Measurements from ENCODE around the gene MTHFSD. TPM values are rescaled to one million over a fixed set of nuclear protein-coding genes. Genes with fewer than 3 reads are reported as not detected.

Gene MTHFSD
- total RNA-seq, 1 donor from 2014 or later, result 35.0 TPM

DNA sequence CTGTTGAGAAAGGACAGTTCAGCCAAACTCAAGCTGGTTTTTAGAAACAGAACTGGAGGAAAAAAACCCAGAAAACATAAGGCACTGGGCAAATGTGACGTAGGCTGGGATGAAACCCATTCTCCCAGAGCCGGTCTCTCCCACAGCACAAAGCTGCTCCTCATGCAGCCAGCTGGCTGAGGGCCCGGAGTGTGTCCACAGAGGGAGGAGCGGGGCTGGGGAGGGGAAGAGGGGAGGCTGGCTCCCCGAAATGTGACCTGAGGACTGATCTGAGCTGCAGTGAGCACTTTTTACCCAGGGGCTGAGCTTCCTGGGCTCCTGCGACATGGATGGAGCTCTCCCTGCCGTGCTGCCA, 23.9 kb downstream of the MTHFSD start:
- DNase-seq (no peak), ATAC-seq (ENCODE audit: low read depth) (no peak)

DNA sequence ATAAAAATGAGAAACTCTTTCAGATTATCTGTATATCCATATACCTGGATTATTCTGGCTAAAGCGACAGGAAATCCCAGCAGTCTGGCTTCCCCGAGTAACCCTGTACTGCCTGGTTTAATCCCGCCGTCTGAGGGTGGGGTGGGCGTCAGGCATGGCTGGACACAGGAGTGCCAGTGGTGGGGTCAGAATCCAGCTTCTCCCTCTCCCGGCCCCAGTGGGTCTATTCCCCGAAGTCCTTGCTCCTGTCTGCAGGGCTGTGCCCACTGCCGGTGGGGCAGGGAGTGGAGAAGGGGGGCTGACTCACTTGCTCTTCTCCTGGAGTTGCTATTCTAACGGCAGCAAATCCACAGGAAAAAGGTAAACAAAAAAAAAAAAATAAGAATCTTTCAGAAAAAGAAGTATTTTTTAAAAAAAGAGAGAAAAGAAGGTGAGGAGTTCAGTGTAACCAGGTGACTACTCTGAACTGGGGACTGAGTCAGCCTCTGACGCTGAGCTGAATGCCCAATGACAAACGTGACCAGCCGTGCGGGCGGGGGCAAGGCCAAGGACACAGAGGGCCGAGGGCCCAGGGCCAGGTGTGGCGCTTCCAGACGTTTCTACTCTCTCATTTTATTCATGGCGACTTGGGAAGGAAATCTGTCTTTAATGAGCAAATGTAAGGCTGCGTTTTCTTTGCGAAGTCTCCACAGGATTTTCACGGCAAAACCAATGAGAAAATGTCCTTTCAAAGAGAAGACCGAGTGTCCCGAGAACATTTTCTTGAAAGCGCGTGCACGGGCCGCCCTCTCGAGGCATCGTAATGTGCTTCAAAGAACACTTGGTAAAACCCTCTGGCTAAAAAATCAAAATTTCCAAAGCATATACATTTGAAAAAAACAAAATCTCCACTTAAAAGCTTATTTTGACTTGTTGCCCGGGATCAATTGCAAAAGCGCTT, 24.5 kb downstream of the MTHFSD start:
- TF ChIP-seq, protein P1, sequence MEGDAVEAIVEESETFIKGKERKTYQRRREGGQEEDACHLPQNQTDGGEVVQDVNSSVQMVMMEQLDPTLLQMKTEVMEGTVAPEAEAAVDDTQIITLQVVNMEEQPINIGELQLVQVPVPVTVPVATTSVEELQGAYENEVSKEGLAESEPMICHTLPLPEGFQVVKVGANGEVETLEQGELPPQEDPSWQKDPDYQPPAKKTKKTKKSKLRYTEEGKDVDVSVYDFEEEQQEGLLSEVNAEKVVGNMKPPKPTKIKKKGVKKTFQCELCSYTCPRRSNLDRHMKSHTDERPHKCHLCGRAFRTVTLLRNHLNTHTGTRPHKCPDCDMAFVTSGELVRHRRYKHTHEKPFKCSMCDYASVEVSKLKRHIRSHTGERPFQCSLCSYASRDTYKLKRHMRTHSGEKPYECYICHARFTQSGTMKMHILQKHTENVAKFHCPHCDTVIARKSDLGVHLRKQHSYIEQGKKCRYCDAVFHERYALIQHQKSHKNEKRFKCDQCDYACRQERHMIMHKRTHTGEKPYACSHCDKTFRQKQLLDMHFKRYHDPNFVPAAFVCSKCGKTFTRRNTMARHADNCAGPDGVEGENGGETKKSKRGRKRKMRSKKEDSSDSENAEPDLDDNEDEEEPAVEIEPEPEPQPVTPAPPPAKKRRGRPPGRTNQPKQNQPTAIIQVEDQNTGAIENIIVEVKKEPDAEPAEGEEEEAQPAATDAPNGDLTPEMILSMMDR (IDR thresholded peaks at IDR 0.05), result no peak
- no peaks in the 10 kb centered on the region for H3K4me1 Mint-ChIP-seq
- intact Hi-C loops (cut with micrococcal nuclease), result no loop called here
- ChIA-PET POLR2A (no interaction called here), CTCF (no interaction called here)
- H3K36me3 Mint-ChIP-seq (ENCODE audit: low read depth), result peaks cover 22% of the 10 kb centered on the region
- no peaks in the 10 kb centered on the region for H3K9me3 Mint-ChIP-seq
- H3K27me3 Mint-ChIP-seq, result no peaks in the 10 kb centered on the region
- no peak for DNase-seq
- no peak overlapping the region for H3K4me3 Mint-ChIP-seq
- no peak overlapping the region for H3K27ac Mint-ChIP-seq
- ATAC-seq (ENCODE audit: low read depth), result no peak

More for the DNA sequence above, 23.9 kb downstream of the MTHFSD start:
- ChIA-PET CTCF (no interaction called here), POLR2A (no interaction called here)
- no peaks in the 10 kb centered on the region for H3K9me3 Mint-ChIP-seq
- H3K4me1 Mint-ChIP-seq, result no peaks in the 10 kb centered on the region
- intact Hi-C loops (cut with micrococcal nuclease), result no loop called here
- no peak overlapping the region for H3K4me3 Mint-ChIP-seq
- no peak overlapping the region for H3K27ac Mint-ChIP-seq
- H3K27me3 Mint-ChIP-seq, result no peaks in the 10 kb centered on the region
- TF ChIP-seq, protein P1 (IDR thresholded peaks at IDR 0.05), result no peak
- peaks cover 29% of the 10 kb centered on the region for H3K36me3 Mint-ChIP-seq (ENCODE audit: low read depth)

DNA sequence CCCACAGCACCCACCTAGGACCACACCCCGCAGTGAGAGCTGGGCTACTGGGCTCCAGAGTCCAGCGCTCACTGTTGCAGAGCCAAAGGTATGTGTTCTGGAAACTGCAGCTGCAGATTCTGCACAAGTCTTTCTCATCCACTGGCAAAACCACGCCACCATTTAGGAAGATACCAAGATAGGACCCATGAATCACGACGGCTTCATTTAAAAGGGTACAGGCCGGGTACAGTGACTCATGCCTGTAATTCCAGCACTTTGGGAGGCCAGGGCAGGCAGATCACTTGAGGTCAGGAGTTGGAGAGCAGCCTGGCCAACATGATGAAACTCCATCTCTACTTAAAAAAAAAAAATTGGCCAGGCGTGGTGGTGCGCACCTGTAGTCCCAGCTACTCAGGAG, 25.9 kb downstream of the MTHFSD start:
- Mint-ChIP-seq H3K36me3 (ENCODE audit: low read depth) (peaks cover 16% of the 10 kb centered on the region), H3K4me1 (no peaks in the 10 kb centered on the region), H3K27ac (no peak overlapping the region), H3K27me3 (no peaks in the 10 kb centered on the region), H3K9me3 (no peaks in the 10 kb centered on the region), H3K4me3 (no peak overlapping the region)
- intact Hi-C loops (cut with micrococcal nuclease), result no loop called here
- TF ChIP-seq, protein P1 (IDR thresholded peaks at IDR 0.05), result no peak
- POLR2A ChIA-PET, result no interaction called here
- DNase-seq (no peak), ATAC-seq (ENCODE audit: low read depth) (no peak)
- CTCF ChIA-PET, result no interaction called here

DNA sequence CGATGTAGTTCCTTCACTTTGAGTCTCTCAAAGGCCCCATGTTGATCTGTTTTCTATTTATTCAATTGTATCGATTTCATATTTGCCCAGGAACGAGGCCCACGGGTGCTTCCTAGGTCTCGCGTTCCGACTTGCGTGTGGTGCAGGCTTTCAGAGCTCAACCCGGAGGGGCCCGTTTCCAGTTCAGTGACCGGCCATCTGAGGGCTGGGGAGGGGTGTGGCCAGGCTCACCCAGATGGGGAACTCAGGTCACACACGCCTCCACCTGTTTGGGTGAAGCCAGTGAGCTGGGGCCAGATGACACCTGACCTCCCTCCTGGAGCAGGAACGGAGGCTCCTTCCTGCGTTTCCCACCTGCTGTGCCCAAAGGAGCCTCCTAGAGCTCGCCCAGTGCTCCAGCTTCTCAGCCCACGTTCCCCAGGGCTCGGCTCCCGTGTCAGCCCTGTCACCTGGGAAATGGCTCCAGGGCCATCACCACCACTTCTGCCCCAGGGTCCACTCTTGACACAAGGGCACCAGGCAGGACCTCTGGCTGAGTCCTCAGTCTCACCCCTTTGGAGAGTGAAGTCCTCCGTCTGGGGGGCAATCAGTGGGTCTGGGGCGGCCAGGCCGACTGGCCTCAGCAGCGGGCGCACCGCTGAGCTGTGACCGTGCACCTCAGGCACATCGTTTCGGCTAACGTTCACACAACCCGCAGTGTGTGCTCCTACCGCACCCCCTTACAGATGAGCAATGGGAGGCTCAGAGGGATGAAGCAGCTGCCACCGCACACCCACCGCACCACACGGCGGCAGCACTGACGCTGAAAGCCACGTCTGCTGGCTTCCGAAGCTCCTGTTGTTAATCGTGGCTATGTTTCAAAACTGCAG, 26.7 kb downstream of the MTHFSD start:
- Mint-ChIP-seq H3K4me1 (no peaks in the 10 kb centered on the region), H3K27me3 (peaks cover 2% of the 10 kb centered on the region), H3K36me3 (ENCODE audit: low read depth) (peaks cover 9% of the 10 kb centered on the region), H3K4me3 (no peak overlapping the region), H3K9me3 (no peaks in the 10 kb centered on the region), H3K27ac (no peak overlapping the region)
- ChIA-PET CTCF (no interaction called here), POLR2A (no interaction called here)
- ATAC-seq (ENCODE audit: low read depth) (no peak), DNase-seq (no peak)
- intact Hi-C loops (cut with micrococcal nuclease), result no loop called here
- TF ChIP-seq, protein P1 (IDR thresholded peaks at IDR 0.05), result no peak

DNA sequence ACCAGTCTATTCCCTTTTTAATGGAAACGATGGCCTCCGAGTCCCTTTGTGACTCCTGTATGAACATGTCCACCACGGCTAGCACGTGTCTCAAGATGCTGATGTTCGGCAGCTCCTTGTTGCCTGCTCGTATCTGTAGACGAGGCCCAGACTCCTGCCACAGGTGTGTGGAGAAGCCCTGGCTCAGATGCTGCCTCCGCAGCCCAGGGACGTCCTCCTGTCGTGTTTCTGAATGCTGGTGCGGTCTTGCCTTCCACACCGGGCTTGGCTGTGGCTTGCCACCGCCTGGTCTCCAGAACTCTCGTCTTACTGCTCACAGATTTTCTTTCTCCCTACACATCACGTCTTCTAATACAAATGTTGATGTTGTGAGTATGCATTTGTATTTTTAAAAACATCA, 27.7 kb downstream of the MTHFSD start:
- ChIA-PET POLR2A (no interaction called here), CTCF (no interaction called here)
- TF ChIP-seq, protein P1 (IDR thresholded peaks at IDR 0.05), result no peak
- Mint-ChIP-seq H3K27ac (no peak overlapping the region), H3K9me3 (no peaks in the 10 kb centered on the region), H3K4me3 (no peak overlapping the region), H3K4me1 (no peaks in the 10 kb centered on the region), H3K27me3 (peaks cover 5% of the 10 kb centered on the region), H3K36me3 (ENCODE audit: low read depth) (peaks cover 8% of the 10 kb centered on the region)
- ATAC-seq (ENCODE audit: low read depth) (no peak), DNase-seq (no peak)
- intact Hi-C loops (cut with micrococcal nuclease), result no loop called here

Measured in activated B cell treated with CpG ODN at 0.5 μM for 24 hours (primary cell).